NCI-H2227 (cell line): ENCODE results near the gene OR6K2.

Experiments used
- DNase-seq: peaks from one replicate; lab custom pipeline; 2025; ENCODE audit not compliant: unreplicated experiment; lab: John Stamatoyannopoulos, UW

The OR6K2 gene

GRCh38 chr1:158686111-158687009 lies 14.1 kb downstream of the OR6K2 start, which contains the start of gene SPTA1:
Gene SPTA1, minus strand, starts transcription at chr1:158686715. Its CDS starts 198 bp downstream, at chr1:158686517.
- no peak for DNase-seq

GRCh38 chr1:158685085-158685484 lies 15.4 kb downstream of the OR6K2 start:
- DNase-seq, result no peak

- DNase-seq, result no peak
Measured at GRCh38 chr1:158681606-158682005, 18.8 kb downstream of the OR6K2 start.

- DNase-seq, result no peak
Measured at GRCh38 chr1:158679289-158679688, 21.2 kb downstream of the OR6K2 start.

GRCh38 chr1:158675563-158676323 lies 24.7 kb downstream of the OR6K2 start:
- DNase-seq, result no peak

GRCh38 chr1:158674302-158674701 lies 26.1 kb downstream of the OR6K2 start:
- DNase-seq, result no peak

- no peak for DNase-seq
Measured at GRCh38 chr1:158666037-158666436, 34.4 kb downstream of the OR6K2 start.

GRCh38 chr1:158654571-158654970 lies 45.9 kb downstream of the OR6K2 start:
- no peak for DNase-seq

- no peak for DNase-seq
Measured at GRCh38 chr1:158654086-158654485, 46.4 kb downstream of the OR6K2 start.

GRCh38 chr1:158652721-158653334 lies 47.6 kb downstream of the OR6K2 start:
- no peak for DNase-seq
